PFSK-1 (cell line): ENCODE data around the gene FHL5.

Experiments
- FOXP2 ChIP-seq: optimal IDR thresholded peaks from 2 replicates; pipeline ENCODE3; 2011; ENCODE audit warnings: borderline replicate concordance, control low read depth, inconsistent platforms; ENCODE audit not compliant: insufficient read depth; ENCODE audit errors: extremely low read length, extremely low read depth
- POLR2AphosphoS5 ChIP-seq: IDR thresholded peaks from 2 replicates; pipeline ENCODE4 v1.6.1; 2012; ENCODE audit warnings: low read depth, mild to moderate bottlenecking, control low read depth, low read length, moderate library complexity
- REST ChIP-seq, 2 experiments: IDR thresholded peaks; 2 replicates each; pipeline versions ENCODE4 v1.6.1 to v1.8.0; 2011 to 2012; ENCODE audit warnings: low read depth in 2 of 2, low read length in 2 of 2, control low read depth in 1 of 2, inconsistent platforms in 1 of 2, mild to moderate bottlenecking in 1 of 2, moderate library complexity in 1 of 2; ENCODE audit not compliant: insufficient read depth in 1 of 2
- SIN3A ChIP-seq: IDR thresholded peaks from 2 replicates; pipeline ENCODE4 v1.6.1; 2012; ENCODE audit warnings: mild to moderate bottlenecking, low read length, moderate library complexity, borderline replicate concordance; ENCODE audit not compliant: insufficient read depth
- TAF1 ChIP-seq: IDR thresholded peaks from 2 replicates; pipeline ENCODE4 v1.6.1; 2012; ENCODE audit warnings: low read length, control low read depth, borderline replicate concordance; ENCODE audit not compliant: insufficient read depth

FHL5 gene

GRCh38 chr6:96620851-96621250, 57.9 kb downstream of the FHL5 start:
- TF ChIP-seq SIN3A, result no peak
- no peak for TF ChIP-seq TAF1
- no peak for TF ChIP-seq POLR2AphosphoS5
- TF ChIP-seq REST (IDR thresholded peaks at IDR 0.05; ENCODE audit: insufficient read depth in 1 of 2, low read depth in 2 of 2, low read length in 2 of 2), result no peak
- TF ChIP-seq FOXP2, result no peak

GRCh38 chr6:96621983-96622382, 59.1 kb downstream of the FHL5 start:
- no peak for TF ChIP-seq POLR2AphosphoS5
- no peak for TF ChIP-seq REST (IDR thresholded peaks at IDR 0.05; ENCODE audit: insufficient read depth in 1 of 2, low read depth in 2 of 2, low read length in 2 of 2)

GRCh38 chr6:96624957-96625356, 62.0 kb downstream of the FHL5 start:
- TF ChIP-seq REST (IDR thresholded peaks at IDR 0.05; ENCODE audit: insufficient read depth in 1 of 2, low read depth in 2 of 2, low read length in 2 of 2) (no peak), TAF1 (no peak), POLR2AphosphoS5 (no peak), FOXP2 (no peak), SIN3A (no peak)

GRCh38 chr6:96626759-96627364, 63.9 kb downstream of the FHL5 start:
- TF ChIP-seq FOXP2, result no peak
- TF ChIP-seq TAF1, result no peak
- TF ChIP-seq SIN3A, result no peak
- no peak for TF ChIP-seq REST (IDR thresholded peaks at IDR 0.05; ENCODE audit: insufficient read depth in 1 of 2, low read depth in 2 of 2, low read length in 2 of 2)
- no peak for TF ChIP-seq POLR2AphosphoS5

GRCh38 chr6:96631248-96631647, 68.3 kb downstream of the FHL5 start:
- TF ChIP-seq TAF1, result no peak
- TF ChIP-seq SIN3A, result no peak
- no peak for TF ChIP-seq POLR2AphosphoS5
- TF ChIP-seq FOXP2, result no peak
